Central memory CD8-positive, alpha-beta T cell (primary cell): ENCODE results near the gene NR3C2.

Source experiments
- ATAC-seq: fragments of 150-1000 bp; cut with Tn5 transposase; replicated peaks from 2 replicates; pipeline ENCODE4 v1.10.0; 2022; ENCODE audit warnings: mild to moderate bottlenecking, moderate FRiP score, moderate number of reproducible peaks; ENCODE audit not compliant: poor library complexity, severe bottlenecking; ENCODE audit errors: extremely low read depth
- DNase-seq, 2 donors: peaks; one replicate each; pipeline ENCODE4 v3.0.0; 2021; ENCODE audit warnings: low spot score in 2 of 2
- H3K27ac Mint-ChIP-seq: one replicate; pipeline ENCODE4 v1.8.0; 2022; ENCODE audit warnings: low read depth, mild to moderate bottlenecking, moderate library complexity, mixed read lengths
- H3K27me3 Mint-ChIP-seq: one replicate; pipeline ENCODE4 v1.8.0; 2022; ENCODE audit warnings: mixed read lengths
- H3K36me3 Mint-ChIP-seq: one replicate; pipeline ENCODE4 v1.8.0; 2022; ENCODE audit warnings: mild to moderate bottlenecking, moderate library complexity, mixed read lengths; ENCODE audit not compliant: insufficient read depth
- H3K4me1 Mint-ChIP-seq: one replicate; pipeline ENCODE4 v1.8.0; 2022; ENCODE audit warnings: mixed read lengths
- H3K4me3 Mint-ChIP-seq: one replicate; pipeline ENCODE4 v1.8.0; 2022; ENCODE audit warnings: mild to moderate bottlenecking, moderate library complexity, mixed read lengths
- H3K9me3 Mint-ChIP-seq: one replicate; pipeline ENCODE4 v1.8.0; 2022; ENCODE audit warnings: mixed read lengths

NR3C2 gene

GRCh38 chr4:148114436-148114835 lies 327.8 kb downstream of the NR3C2 start:
- H3K27me3 Mint-ChIP-seq = no peaks in the 10 kb centered on the region
- no peaks in the 10 kb centered on the region for H3K9me3 Mint-ChIP-seq
- no peak overlapping the region for H3K27ac Mint-ChIP-seq
- H3K4me3 Mint-ChIP-seq = no peak overlapping the region
- H3K4me1 Mint-ChIP-seq = peaks cover 16% of the 10 kb centered on the region
- H3K36me3 Mint-ChIP-seq = peaks cover 12% of the 10 kb centered on the region
- ATAC-seq = no peak
- DNase-seq = no peak

GRCh38 chr4:148112231-148112982 lies 329.8 kb downstream of the NR3C2 start:
- no peak overlapping the region for H3K4me3 Mint-ChIP-seq
- H3K4me1 Mint-ChIP-seq = peaks cover 10% of the 10 kb centered on the region
- no peaks in the 10 kb centered on the region for H3K27me3 Mint-ChIP-seq
- H3K27ac Mint-ChIP-seq = no peak overlapping the region
- H3K36me3 Mint-ChIP-seq = peaks cover 8% of the 10 kb centered on the region
- ATAC-seq (no peak), DNase-seq (no peak)
- no peaks in the 10 kb centered on the region for H3K9me3 Mint-ChIP-seq

- Mint-ChIP-seq H3K9me3 (no peaks in the 10 kb centered on the region), H3K27ac (no peak overlapping the region), H3K4me3 (no peak overlapping the region), H3K27me3 (no peaks in the 10 kb centered on the region), H3K4me1 (peaks cover 13% of the 10 kb centered on the region), H3K36me3 (peaks cover 8% of the 10 kb centered on the region)
- no peak for ATAC-seq
- no peak for DNase-seq
Observed at GRCh38 chr4:148110169-148110568, 332.0 kb downstream of the NR3C2 start.

GRCh38 chr4:148109216-148109615 lies 333.0 kb downstream of the NR3C2 start:
- ATAC-seq (no peak), DNase-seq (no peak)
- Mint-ChIP-seq H3K9me3 (no peaks in the 10 kb centered on the region), H3K27ac (no peak overlapping the region), H3K4me3 (no peak overlapping the region), H3K27me3 (no peaks in the 10 kb centered on the region), H3K4me1 (peaks cover 13% of the 10 kb centered on the region), H3K36me3 (peaks cover 8% of the 10 kb centered on the region)

- no peak overlapping the region for H3K27ac Mint-ChIP-seq
- no peaks in the 10 kb centered on the region for H3K27me3 Mint-ChIP-seq
- H3K36me3 Mint-ChIP-seq = peaks cover 8% of the 10 kb centered on the region
- H3K4me3 Mint-ChIP-seq = no peak overlapping the region
- DNase-seq (no peak), ATAC-seq (no peak)
- H3K9me3 Mint-ChIP-seq = no peaks in the 10 kb centered on the region
- peaks cover 13% of the 10 kb centered on the region for H3K4me1 Mint-ChIP-seq
Observed at GRCh38 chr4:148108766-148109165, 333.4 kb downstream of the NR3C2 start.

GRCh38 chr4:148103597-148104355 lies 338.4 kb downstream of the NR3C2 start:
- Mint-ChIP-seq H3K9me3 (no peaks in the 10 kb centered on the region), H3K4me1 (peaks cover 27% of the 10 kb centered on the region), H3K27me3 (no peaks in the 10 kb centered on the region), H3K36me3 (peaks cover 2% of the 10 kb centered on the region), H3K27ac (no peak overlapping the region), H3K4me3 (no peak overlapping the region)
- no peak for DNase-seq
- no peak for ATAC-seq

- Mint-ChIP-seq H3K27me3 (no peaks in the 10 kb centered on the region), H3K27ac (peak overlapping the region; percentile 27), H3K4me1 (peaks cover 21% of the 10 kb centered on the region), H3K9me3 (no peaks in the 10 kb centered on the region), H3K36me3 (peaks cover 2% of the 10 kb centered on the region), H3K4me3 (no peak overlapping the region)
- DNase-seq (no peak), ATAC-seq (no peak)
Observed at GRCh38 chr4:148101790-148102189, 340.4 kb downstream of the NR3C2 start.

GRCh38 chr4:148101235-148101634 lies 341.0 kb downstream of the NR3C2 start:
- Mint-ChIP-seq H3K27ac (no peak overlapping the region), H3K4me1 (peaks cover 21% of the 10 kb centered on the region), H3K4me3 (no peak overlapping the region), H3K9me3 (no peaks in the 10 kb centered on the region), H3K27me3 (no peaks in the 10 kb centered on the region), H3K36me3 (peaks cover 2% of the 10 kb centered on the region)
- DNase-seq = no peak
- no peak for ATAC-seq

- Mint-ChIP-seq H3K27ac (no peak overlapping the region), H3K27me3 (no peaks in the 10 kb centered on the region), H3K4me1 (peaks cover 10% of the 10 kb centered on the region), H3K36me3 (peaks cover 4% of the 10 kb centered on the region), H3K9me3 (no peaks in the 10 kb centered on the region), H3K4me3 (no peak overlapping the region)
- ATAC-seq (no peak), DNase-seq (no peak)
Observed at GRCh38 chr4:148097801-148098200, 344.4 kb downstream of the NR3C2 start.

- peaks cover 5% of the 10 kb centered on the region for H3K36me3 Mint-ChIP-seq
- H3K27me3 Mint-ChIP-seq = no peaks in the 10 kb centered on the region
- H3K9me3 Mint-ChIP-seq = no peaks in the 10 kb centered on the region
- ATAC-seq (no peak), DNase-seq (no peak)
- H3K4me1 Mint-ChIP-seq = no peaks in the 10 kb centered on the region
- no peak overlapping the region for H3K4me3 Mint-ChIP-seq
- no peak overlapping the region for H3K27ac Mint-ChIP-seq
Observed at GRCh38 chr4:148095346-148095923, 346.8 kb downstream of the NR3C2 start.

- DNase-seq (no peak), ATAC-seq (no peak)
- H3K36me3 Mint-ChIP-seq = peaks cover 4% of the 10 kb centered on the region
- H3K27ac Mint-ChIP-seq = no peak overlapping the region
- H3K4me1 Mint-ChIP-seq = no peaks in the 10 kb centered on the region
- H3K4me3 Mint-ChIP-seq = no peak overlapping the region
- H3K9me3 Mint-ChIP-seq = no peaks in the 10 kb centered on the region
- H3K27me3 Mint-ChIP-seq = no peaks in the 10 kb centered on the region
Observed at GRCh38 chr4:148094149-148094548, 348.1 kb downstream of the NR3C2 start.

GRCh38 chr4:148093065-148093464 lies 349.1 kb downstream of the NR3C2 start:
- H3K27ac Mint-ChIP-seq = no peak overlapping the region
- H3K36me3 Mint-ChIP-seq = peaks cover 3% of the 10 kb centered on the region
- DNase-seq (no peak), ATAC-seq (no peak)
- no peaks in the 10 kb centered on the region for H3K27me3 Mint-ChIP-seq
- no peak overlapping the region for H3K4me3 Mint-ChIP-seq
- no peaks in the 10 kb centered on the region for H3K9me3 Mint-ChIP-seq
- H3K4me1 Mint-ChIP-seq = no peaks in the 10 kb centered on the region
